ENCODE data around the gene PLCXD3.

The PLCXD3 gene, protein sequence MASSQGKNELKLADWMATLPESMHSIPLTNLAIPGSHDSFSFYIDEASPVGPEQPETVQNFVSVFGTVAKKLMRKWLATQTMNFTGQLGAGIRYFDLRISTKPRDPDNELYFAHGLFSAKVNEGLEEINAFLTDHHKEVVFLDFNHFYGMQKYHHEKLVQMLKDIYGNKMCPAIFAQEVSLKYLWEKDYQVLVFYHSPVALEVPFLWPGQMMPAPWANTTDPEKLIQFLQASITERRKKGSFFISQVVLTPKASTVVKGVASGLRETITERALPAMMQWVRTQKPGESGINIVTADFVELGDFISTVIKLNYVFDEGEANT

DNA sequence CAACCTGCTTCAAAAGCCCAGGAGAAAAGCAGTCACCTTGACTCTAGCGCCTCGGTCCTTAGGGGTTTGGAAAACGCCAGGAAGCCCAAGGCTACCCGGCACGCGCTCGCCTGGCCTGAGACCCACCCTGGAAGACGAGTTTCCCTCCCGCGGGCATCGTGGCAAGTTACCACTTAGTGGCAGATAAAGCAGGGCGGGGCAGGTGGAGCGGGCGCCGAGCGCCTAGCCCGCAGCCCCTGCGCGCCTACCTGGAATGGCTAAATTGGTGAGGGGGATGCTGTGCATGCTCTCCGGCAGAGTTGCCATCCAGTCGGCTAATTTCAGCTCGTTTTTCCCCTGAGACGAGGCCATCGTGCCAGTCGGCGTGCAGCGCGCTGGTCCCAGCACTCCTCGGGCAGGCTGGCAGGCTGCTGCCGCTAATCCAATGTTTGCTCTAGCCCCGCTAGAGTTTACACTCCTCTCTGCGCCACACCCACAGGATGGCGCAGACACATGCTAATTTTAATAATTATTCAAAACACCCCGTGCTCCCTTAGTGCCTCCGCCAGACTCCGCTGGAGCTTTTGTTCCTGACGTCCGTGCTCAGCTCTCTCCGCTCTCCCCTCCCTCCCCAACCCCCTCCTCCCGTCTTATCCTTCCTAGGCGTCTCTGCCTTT is at the start of gene PLCXD3:
TSS of gene PLCXD3 (minus strand) at position 426 of the 656 bp plus-strand sequence. CDS start at position 351, 75 bp downstream.
- peak within 1 kb of the TSS; percentile 12 to 79 for H3K27ac ChIP-seq
- TF ChIP-seq, protein P1, sequence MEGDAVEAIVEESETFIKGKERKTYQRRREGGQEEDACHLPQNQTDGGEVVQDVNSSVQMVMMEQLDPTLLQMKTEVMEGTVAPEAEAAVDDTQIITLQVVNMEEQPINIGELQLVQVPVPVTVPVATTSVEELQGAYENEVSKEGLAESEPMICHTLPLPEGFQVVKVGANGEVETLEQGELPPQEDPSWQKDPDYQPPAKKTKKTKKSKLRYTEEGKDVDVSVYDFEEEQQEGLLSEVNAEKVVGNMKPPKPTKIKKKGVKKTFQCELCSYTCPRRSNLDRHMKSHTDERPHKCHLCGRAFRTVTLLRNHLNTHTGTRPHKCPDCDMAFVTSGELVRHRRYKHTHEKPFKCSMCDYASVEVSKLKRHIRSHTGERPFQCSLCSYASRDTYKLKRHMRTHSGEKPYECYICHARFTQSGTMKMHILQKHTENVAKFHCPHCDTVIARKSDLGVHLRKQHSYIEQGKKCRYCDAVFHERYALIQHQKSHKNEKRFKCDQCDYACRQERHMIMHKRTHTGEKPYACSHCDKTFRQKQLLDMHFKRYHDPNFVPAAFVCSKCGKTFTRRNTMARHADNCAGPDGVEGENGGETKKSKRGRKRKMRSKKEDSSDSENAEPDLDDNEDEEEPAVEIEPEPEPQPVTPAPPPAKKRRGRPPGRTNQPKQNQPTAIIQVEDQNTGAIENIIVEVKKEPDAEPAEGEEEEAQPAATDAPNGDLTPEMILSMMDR (IDR thresholded peaks at IDR 0.05), result no peak
- H3K4me3 ChIP-seq, result peak within 1 kb of the TSS; percentile 87
- DNase-seq (ENCODE audit: low spot score), result no peak

DNA sequence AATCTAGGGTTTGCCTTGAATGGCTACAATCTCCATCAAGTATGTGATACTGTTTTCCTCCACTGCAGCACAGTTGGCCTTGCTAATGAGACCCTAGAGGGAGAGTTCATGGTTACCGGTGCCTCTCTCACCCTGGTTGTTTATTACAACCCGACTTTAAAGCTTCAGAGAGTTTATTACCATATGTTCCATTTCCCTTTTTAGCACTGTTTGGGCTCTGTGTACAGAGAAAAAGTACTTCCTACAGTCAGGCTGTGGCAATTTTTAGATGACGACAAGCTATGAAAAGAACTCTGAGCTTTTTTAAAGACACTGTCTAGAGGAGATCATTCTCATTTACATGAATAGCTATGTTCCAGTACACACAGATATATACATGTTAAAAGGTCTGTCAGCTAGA is 48.8 kb upstream of the PLCXD3 start:
- TF ChIP-seq, protein P1 (IDR thresholded peaks at IDR 0.05), result no peak
- no peak overlapping the region for H3K4me3 ChIP-seq

DNA sequence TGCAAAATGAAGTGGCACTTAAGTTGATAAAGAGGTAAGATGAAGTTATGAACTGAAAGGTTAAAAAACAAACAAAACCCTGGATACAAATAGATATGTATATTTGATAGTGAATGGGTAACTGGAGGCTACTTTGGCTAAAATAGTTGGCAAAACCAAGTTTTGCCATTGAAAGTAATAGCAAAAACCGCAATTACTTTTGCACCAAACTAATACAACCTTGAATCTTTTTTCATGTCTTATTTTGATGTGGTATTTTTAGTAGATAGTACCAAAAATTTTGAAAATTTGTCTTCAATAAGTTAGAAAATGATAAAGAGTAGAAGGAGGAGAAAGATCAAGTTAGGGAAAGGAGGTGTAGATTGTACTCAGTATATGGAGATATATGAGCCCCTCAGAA is 47.9 kb upstream of the PLCXD3 start:
- TF ChIP-seq, protein P1 (IDR thresholded peaks at IDR 0.05), result no peak
- Histone ChIP-seq H3K27ac (no peak overlapping the region), H3K4me3 (no peak overlapping the region)
- no peak for DNase-seq (ENCODE audit: low spot score)

More for the DNA sequence above, 48.8 kb upstream of the PLCXD3 start:
- H3K27ac ChIP-seq, result no peak overlapping the region
- DNase-seq (ENCODE audit: low spot score), result no peak

DNA sequence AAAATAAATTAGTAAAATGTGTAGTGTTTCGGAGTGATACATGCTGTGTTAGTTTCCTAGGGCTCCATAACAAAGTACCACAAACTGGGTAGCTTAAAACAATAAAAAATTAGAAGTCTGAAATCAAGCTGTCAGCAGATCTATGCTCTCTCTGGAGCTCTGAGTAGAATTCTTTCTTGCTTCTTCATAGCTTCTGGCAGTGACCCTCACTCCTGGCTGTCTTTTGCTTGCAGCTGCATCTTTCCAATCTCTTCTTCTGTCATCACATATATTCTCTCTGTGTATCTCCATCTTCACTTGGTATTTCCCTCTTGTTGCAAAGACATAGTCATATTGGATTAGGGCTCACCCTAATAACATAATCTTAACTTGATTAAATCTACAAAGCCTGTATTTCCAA is 37.6 kb upstream of the PLCXD3 start:
- H3K4me3 ChIP-seq, result no peak overlapping the region
- H3K27ac ChIP-seq, result no peak overlapping the region
- no peak for DNase-seq (ENCODE audit: low spot score)
- TF ChIP-seq, protein P1 (IDR thresholded peaks at IDR 0.05), result no peak

DNA sequence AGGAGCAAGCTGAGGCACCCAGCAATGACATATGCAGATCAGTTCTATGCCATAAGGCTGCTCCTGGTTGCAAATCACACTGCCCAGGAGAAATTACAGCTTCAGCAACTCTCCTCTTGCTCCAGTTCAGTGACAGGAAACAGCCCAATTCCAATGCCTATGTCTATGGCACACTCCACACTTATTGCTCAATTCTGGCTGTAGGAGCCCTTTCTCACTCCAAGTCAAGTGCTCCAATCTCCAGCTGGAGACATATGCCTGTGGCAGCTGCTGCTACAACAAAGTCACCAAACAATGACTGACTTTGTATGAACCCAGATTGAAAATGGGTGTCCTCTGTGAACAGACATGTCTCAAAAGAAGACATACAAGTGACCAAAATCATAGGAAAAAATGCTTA is 31.8 kb upstream of the PLCXD3 start:
- H3K27ac ChIP-seq, result no peak overlapping the region
- H3K4me3 ChIP-seq, result no peak overlapping the region
- no peak for DNase-seq (ENCODE audit: low spot score)
- TF ChIP-seq, protein P1 (IDR thresholded peaks at IDR 0.05), result no peak

DNA sequence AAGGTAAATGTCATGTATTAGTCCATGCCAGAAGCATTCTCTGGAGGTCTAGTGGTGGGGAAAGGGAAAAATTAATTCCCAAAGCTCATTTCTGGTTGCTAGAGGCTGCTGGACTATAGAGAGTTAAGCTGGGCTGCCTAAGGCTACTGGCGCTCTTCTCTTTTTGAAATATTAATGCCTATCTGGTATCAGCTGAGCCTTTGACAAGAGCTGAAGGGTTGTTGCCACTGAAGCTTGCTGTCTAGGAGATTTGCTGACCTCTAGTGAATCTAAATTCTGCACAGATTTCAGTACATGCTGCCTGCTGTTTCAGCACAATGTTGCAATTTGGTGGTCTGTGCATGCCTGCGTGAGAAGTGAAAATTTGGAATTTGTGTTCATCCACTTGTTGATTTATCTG is 29.1 kb upstream of the PLCXD3 start:
- TF ChIP-seq, protein P1 (IDR thresholded peaks at IDR 0.05), result no peak
- no peak overlapping the region for H3K27ac ChIP-seq
- DNase-seq (ENCODE audit: low spot score), result no peak
- H3K4me3 ChIP-seq, result no peak overlapping the region

DNA sequence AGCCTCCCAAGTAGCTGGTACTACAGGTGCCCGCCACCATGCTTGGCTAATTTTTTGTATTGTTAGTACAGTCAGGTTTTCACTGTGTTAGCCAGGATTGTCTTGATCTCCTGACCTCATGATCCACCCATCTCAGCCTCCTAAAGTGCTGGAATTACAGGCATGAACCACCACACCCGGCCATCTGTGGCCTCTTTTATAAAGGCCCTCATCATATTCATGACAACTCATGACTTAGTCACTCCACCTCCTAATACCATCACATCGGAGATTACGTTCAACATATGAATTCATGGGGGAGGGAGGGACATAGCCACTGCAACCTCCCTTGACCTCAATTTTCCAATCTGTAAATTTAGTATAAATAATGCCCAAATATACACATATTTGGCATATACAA is 27.2 kb upstream of the PLCXD3 start:
- no peak for DNase-seq (ENCODE audit: low spot score)
- TF ChIP-seq, protein P1 (IDR thresholded peaks at IDR 0.05), result no peak
- H3K27ac ChIP-seq, result no peak overlapping the region

More for the DNA sequence above, 27.2 kb upstream of the PLCXD3 start:
- no peak overlapping the region for H3K4me3 ChIP-seq

All from coronary artery (tissue), 2 donors.